22Rv1 (cell line): ENCODE data around the gene DTX4.

Experiments used
- CTCF ChIP-seq: fragments of 450-650 bp; IDR thresholded peaks from 2 replicates; pipeline ENCODE4 v1.5.1; 2017; ENCODE audit warnings: mild to moderate bottlenecking
- ZFX ChIP-seq: fragments of 450-650 bp; IDR thresholded peaks from 2 replicates; pipeline ENCODE4 v1.6.1; 2017; ENCODE audit warnings: antibody characterized with exemption, borderline replicate concordance

GRCh38 chr11:59182457-59183151 lies 10.7 kb downstream of the DTX4 start:
- peak; percentile 56 for TF ChIP-seq CTCF
- no peak for TF ChIP-seq ZFX
